Superior temporal gyrus (tissue), 1 donor: ENCODE results near the gene ANKRD42.

Source experiments
- DNase-seq: peaks from one replicate; pipeline ENCODE4 v3.0.0-alpha.2; 2016; ENCODE audit errors: extremely low spot score

ANKRD42 gene

GRCh38 chr11:83193315-83194280 lies at the start of gene ANKRD42:
Gene ANKRD42, plus strand, starts transcription at chr11:83193712. Its CDS starts 959 bp downstream, at chr11:83194671.
- peak; percentile 99 for DNase-seq

GRCh38 chr11:83147895-83148294 lies 45.6 kb upstream of the ANKRD42 start:
- DNase-seq: no peak

GRCh38 chr11:83150450-83150849 lies 43.1 kb upstream of the ANKRD42 start:
- DNase-seq: no peak

GRCh38 chr11:83151274-83151977 lies 42.1 kb upstream of the ANKRD42 start:
- no peak for DNase-seq

GRCh38 chr11:83152264-83152663 lies 41.2 kb upstream of the ANKRD42 start:
- no peak for DNase-seq

GRCh38 chr11:83153764-83154163 lies 39.7 kb upstream of the ANKRD42 start:
- no peak for DNase-seq

GRCh38 chr11:83156144-83156995 lies 37.1 kb upstream of the ANKRD42 start:
- peak; percentile 100 for DNase-seq

GRCh38 chr11:83156996-83157593 lies 36.4 kb upstream of the ANKRD42 start, which contains the start of gene PCF11:
Gene PCF11, plus strand, starts transcription at chr11:83157131. Its CDS starts 309 bp downstream, at chr11:83157440.
- no peak for DNase-seq

- peak; percentile 78 for DNase-seq
Measured at GRCh38 chr11:83157594-83158356, 35.7 kb upstream of the ANKRD42 start.

GRCh38 chr11:83158357-83158786 lies 35.1 kb upstream of the ANKRD42 start:
- peak; percentile 38 for DNase-seq

GRCh38 chr11:83158965-83159901 lies 34.3 kb upstream of the ANKRD42 start:
- peak; percentile 36 for DNase-seq

GRCh38 chr11:83159902-83160865 lies 33.3 kb upstream of the ANKRD42 start:
- DNase-seq: peak; percentile 55

GRCh38 chr11:83161610-83162199 lies 31.8 kb upstream of the ANKRD42 start:
- DNase-seq: no peak

GRCh38 chr11:83162377-83162776 lies 31.1 kb upstream of the ANKRD42 start:
- DNase-seq: no peak

- DNase-seq: no peak
Measured at GRCh38 chr11:83166193-83166866, 27.2 kb upstream of the ANKRD42 start.

GRCh38 chr11:83168756-83169155 lies 24.8 kb upstream of the ANKRD42 start:
- no peak for DNase-seq

GRCh38 chr11:83170865-83171264 lies 22.6 kb upstream of the ANKRD42 start:
- no peak for DNase-seq
